H1 (cell line): Measurements from ENCODE around the gene NADSYN1. TPM values are rescaled to one million over a fixed set of nuclear protein-coding genes. Genes with fewer than 3 reads are reported as not detected.

ENCODE experiments used
- CTCF ChIA-PET: fragments of 300-600 bp; sonication (Branson Sonifier 250); formaldehyde crosslinking; loops from one replicate; lab custom pipeline; 2021; ENCODE audit not compliant: partially characterized antibody; lab: Charles Lee
- POLR2A ChIA-PET: fragments of 300-600 bp; sonication (Branson Sonifier 250); formaldehyde crosslinking; loops from one replicate; lab custom pipeline; 2021; ENCODE audit warnings: inconsistent platforms; ENCODE audit not compliant: partially characterized antibody; lab: Charles Lee
- DNase-seq, 2 experiments: peaks; one replicate each; pipeline versions ENCODE4 v3.0.0 to v3.0.0-alpha.2; 2010 to 2022; ENCODE audit warnings: low spot score in 2 of 2, low read depth in 1 of 2, mixed read lengths in 1 of 2
- FAIRE-seq: peaks from 2 replicates; lab custom pipeline; 2011; peaks lifted over from hg19 to GRCh38; lab: Jason Lieb, UNC
- H2AFZ ChIP-seq: 2 replicates; pipeline ENCODE4 v1.8.1; 2012; ENCODE audit warnings: low read length, inconsistent platforms
- H2AK5ac ChIP-seq: 2 replicates; pipeline ENCODE4 v1.6.1; 2013; ENCODE audit warnings: low read depth, low read length
- H2BK120ac ChIP-seq: replicated peaks from 2 replicates; pipeline ENCODE3; 2013; ENCODE audit warnings: low read depth, low read length, inconsistent platforms
- H2BK12ac ChIP-seq: 2 replicates; pipeline ENCODE4 v1.6.1; 2013; ENCODE audit warnings: low read depth, low read length
- H2BK15ac ChIP-seq: 2 replicates; pipeline ENCODE4 v1.6.1; 2013; ENCODE audit warnings: low read length
- H2BK20ac ChIP-seq: 2 replicates; pipeline ENCODE4 v1.6.1; 2013; ENCODE audit warnings: low read length
- H2BK5ac ChIP-seq: 2 replicates; pipeline ENCODE4 v1.6.1; 2013; ENCODE audit warnings: low read depth, low read length
- H3K14ac ChIP-seq: 2 replicates; pipeline ENCODE4 v1.6.1; 2013; ENCODE audit warnings: inconsistent platforms; ENCODE audit not compliant: insufficient read length
- H3K18ac ChIP-seq: 2 replicates; pipeline ENCODE4 v1.6.1; 2013; ENCODE audit warnings: low read length; ENCODE audit errors: extremely low read depth
- H3K23ac ChIP-seq: 2 replicates; pipeline ENCODE4 v1.6.1; 2013; ENCODE audit warnings: inconsistent platforms; ENCODE audit not compliant: insufficient read length
- H3K23me2 ChIP-seq: 2 replicates; pipeline ENCODE4 v1.6.1; 2013; ENCODE audit warnings: low read depth, low read length
- H3K27ac ChIP-seq: 2 replicates; pipeline ENCODE4 v1.6.1; 2011; ENCODE audit warnings: low read depth, low read length, inconsistent platforms
- H3K27me3 ChIP-seq, 4 experiments: replicated peaks in 1 of 4; 1 replicate in 1 of 4; 2 replicates in 3 of 4; pipeline versions ENCODE4 v1.6.1 to v1.8.1; 2011 to 2013; ENCODE audit warnings: low read length in 3 of 4, mild to moderate bottlenecking in 3 of 4, inconsistent platforms in 2 of 4, mixed read lengths in 2 of 4, moderate library complexity in 1 of 4; ENCODE audit not compliant: control insufficient read depth in 3 of 4, insufficient read depth in 3 of 4; ENCODE audit errors: extremely low read depth in 1 of 4
- H3K36me3 ChIP-seq, 4 experiments: 2 replicates each; pipeline versions ENCODE4 v1.6.1 to v1.8.1; 2011 to 2013; ENCODE audit warnings: mild to moderate bottlenecking in 4 of 4, low read length in 3 of 4, moderate library complexity in 2 of 4, control low read depth in 1 of 4, inconsistent platforms in 1 of 4; ENCODE audit not compliant: insufficient read depth in 4 of 4, control insufficient read depth in 2 of 4
- H3K4ac ChIP-seq: replicated peaks from 2 replicates; pipeline ENCODE3; 2013; ENCODE audit warnings: low read length, low read depth, mixed read lengths, inconsistent platforms; ENCODE audit not compliant: insufficient read length
- H3K4me1 ChIP-seq, 4 experiments: replicated peaks in 1 of 4; 1 replicate in 1 of 4; 2 replicates in 3 of 4; pipeline versions ENCODE4 v1.6.1 to v1.8.1; 2011 to 2013; ENCODE audit warnings: low read length in 3 of 4, inconsistent platforms in 2 of 4, mixed read lengths in 1 of 4; ENCODE audit not compliant: insufficient read depth in 4 of 4, control insufficient read depth in 3 of 4
- H3K4me2 ChIP-seq, 2 experiments: 2 replicates each; pipeline versions ENCODE4 v1.6.1 to v1.8.1; 2011 to 2013; ENCODE audit warnings: low read depth in 2 of 2, low read length in 2 of 2, control low read depth in 1 of 2, inconsistent platforms in 1 of 2, mild to moderate bottlenecking in 1 of 2; ENCODE audit not compliant: insufficient read depth in 1 of 2
- H3K4me3 ChIP-seq, 4 experiments: fragments of 200-600, 300-600 bp in 1 of 4; sonication (generic), shearing (Covaris generic), sonication (Bioruptor Twin) in 1 of 4; 2 replicates each; pipeline versions ENCODE4 v1.5.1 to v1.8.1; 2011 to 2016; ENCODE audit warnings: low read length in 4 of 4, low read depth in 3 of 4, control low read depth in 2 of 4, inconsistent platforms in 2 of 4, mild to moderate bottlenecking in 2 of 4, mixed read lengths in 1 of 4, moderate library complexity in 1 of 4; ENCODE audit not compliant: insufficient read depth in 2 of 4; ENCODE audit errors: extremely low read depth in 1 of 4
- H3K56ac ChIP-seq: replicated peaks from 2 replicates; pipeline ENCODE3; 2013; ENCODE audit warnings: low read depth, mild to moderate bottlenecking, mixed read lengths, low read length, inconsistent platforms; ENCODE audit not compliant: insufficient read length
- H3K79me1 ChIP-seq: 2 replicates; pipeline ENCODE4 v1.6.1; 2013; ENCODE audit warnings: low read depth, low read length, control low read depth
- H3K79me2 ChIP-seq, 2 experiments: 2 replicates each; pipeline versions ENCODE4 v1.6.1 to v1.8.1; 2012 to 2013; ENCODE audit warnings: low read length in 2 of 2, mild to moderate bottlenecking in 2 of 2, inconsistent platforms in 1 of 2; ENCODE audit not compliant: insufficient read depth in 2 of 2, control insufficient read depth in 1 of 2
- H3K9ac ChIP-seq, 4 experiments: replicated peaks in 1 of 4; 1 replicate in 1 of 4; 2 replicates in 3 of 4; pipeline versions ENCODE4 v1.6.1 to v1.8.1; 2011 to 2013; ENCODE audit warnings: low read depth in 3 of 4, low read length in 3 of 4, control low read depth in 2 of 4, mild to moderate bottlenecking in 2 of 4, moderate library complexity in 2 of 4, inconsistent platforms in 1 of 4; ENCODE audit errors: extremely low read depth in 1 of 4
- H3K9me3 ChIP-seq, 2 experiments: 2 replicates each; pipeline versions ENCODE4 v1.6.1 to v1.8.1; 2012 to 2013; ENCODE audit warnings: mild to moderate bottlenecking in 2 of 2, moderate library complexity in 2 of 2, control low read depth in 1 of 2, inconsistent platforms in 1 of 2, low read depth in 1 of 2, low read length in 1 of 2, mixed read lengths in 1 of 2; ENCODE audit not compliant: insufficient read depth in 2 of 2
- H4K20me1 ChIP-seq, 2 experiments: replicated peaks in 1 of 2; 2 replicates each; pipeline versions ENCODE3 to v1.8.1; 2011 to 2013; ENCODE audit warnings: inconsistent platforms in 2 of 2, low read length in 2 of 2, mild to moderate bottlenecking in 1 of 2; ENCODE audit not compliant: insufficient read depth in 2 of 2, control insufficient read depth in 1 of 2
- H4K5ac ChIP-seq: 2 replicates; pipeline ENCODE4 v1.6.1; 2013; ENCODE audit warnings: low read length, low read depth, mixed read lengths, inconsistent platforms; ENCODE audit not compliant: insufficient read length
- H4K8ac ChIP-seq: 2 replicates; pipeline ENCODE4 v1.8.0; 2013; ENCODE audit warnings: mild to moderate bottlenecking, moderate library complexity, low read length, inconsistent platforms; ENCODE audit not compliant: insufficient read depth; ENCODE audit errors: extremely low read depth
- H4K91ac ChIP-seq: replicated peaks from 2 replicates; pipeline ENCODE3; 2013; ENCODE audit warnings: low read length, mixed read lengths, inconsistent platforms; ENCODE audit not compliant: insufficient read length
- ATF3 ChIP-seq: IDR thresholded peaks from 2 replicates; pipeline ENCODE4 v1.6.1; 2011; ENCODE audit warnings: low read depth, mild to moderate bottlenecking, low read length; ENCODE audit not compliant: insufficient read depth
- GABPA ChIP-seq: IDR thresholded peaks from 2 replicates; pipeline ENCODE4 v1.6.1; 2011; ENCODE audit warnings: mild to moderate bottlenecking, low read length, moderate library complexity, borderline replicate concordance; ENCODE audit not compliant: insufficient read depth
- JUN ChIP-seq: IDR thresholded peaks from 2 replicates; pipeline ENCODE4 v1.6.1; 2011; ENCODE audit warnings: low read depth, mild to moderate bottlenecking, improper control_type of control experiment, low read length
- MAX ChIP-seq: IDR thresholded peaks from 2 replicates; pipeline ENCODE4 v1.6.1; 2012; ENCODE audit warnings: inconsistent platforms
- NANOG ChIP-seq: IDR thresholded peaks from 2 replicates; pipeline ENCODE4 v1.6.1; 2011; ENCODE audit warnings: low read length, low read depth, mild to moderate bottlenecking, inconsistent platforms; ENCODE audit not compliant: insufficient read depth, poor library complexity, severe bottlenecking
- POLR2A ChIP-seq, 2 experiments: IDR thresholded peaks; 1 replicate in 1 of 2; 2 replicates in 1 of 2; pipeline ENCODE4 v1.6.1; 2011; ENCODE audit warnings: low read depth in 2 of 2, low read length in 2 of 2, mild to moderate bottlenecking in 2 of 2; ENCODE audit errors: control extremely low read depth in 1 of 2
- RXRA ChIP-seq: IDR thresholded peaks from 2 replicates; pipeline ENCODE4 v1.6.1; 2011; ENCODE audit warnings: low read depth, mild to moderate bottlenecking, low read length, moderate library complexity; ENCODE audit not compliant: insufficient read depth
- SIRT6 ChIP-seq: IDR thresholded peaks from one replicate; pipeline ENCODE4 v1.7.1; 2012; ENCODE audit warnings: low read length, inconsistent platforms
- SP2 ChIP-seq: IDR thresholded peaks from 2 replicates; pipeline ENCODE4 v1.6.1; 2012; ENCODE audit warnings: mild to moderate bottlenecking, low read length, inconsistent platforms
- SRF ChIP-seq: IDR thresholded peaks from 2 replicates; pipeline ENCODE4 v1.6.1; 2011; ENCODE audit warnings: mild to moderate bottlenecking, low read depth, low read length, moderate library complexity
- WGBS, 2 experiments: shearing (Covaris generic) in 1 of 2; methylation state at CpG; one replicate each; pipeline versions ENCODE4 v1.1.6 to v1.1.7; 2013 to 2015; ENCODE audit warnings: low lambda C conversion rate in 2 of 2, mixed read lengths in 2 of 2, inconsistent platforms in 1 of 2, low coverage in 1 of 2, missing lambda C conversion rate in 1 of 2; ENCODE audit not compliant: insufficient replicate concordance in 2 of 2, insufficient coverage in 1 of 2, insufficient read length in 1 of 2; ENCODE audit errors: extremely low coverage in 1 of 2, missing lambda C conversion rate in 1 of 2; 5-methylcytosine and 5-hydroxymethylcytosine counted together
- polyA plus RNA-seq, 7 experiments: library from polyadenylated mRNA; depleted of rRNA in 3 of 7; stranded (reverse) in 5 of 7; unstranded in 2 of 7; fragments of >200 nt in 5 of 7; fragments of 200-250 nt in 2 of 7; gene quantifications; 1 replicate in 5 of 7; 2 replicates in 1 of 7; 4 replicates in 1 of 7; pipeline versions ENCODE4 v1.2.1 to v1.2.3, GENCODE V29; 2011 to 2013; ENCODE audit warnings: missing spikeins in 2 of 7, mixed read lengths in 2 of 7
- total RNA-seq: library from RNA; stranded (reverse); fragmentation: NEBNext Ultra II Directional; extraction: Animal tissue kit (Norgen Biotek cat#: 25700); gene quantifications from 2 replicates; pipeline ENCODE4 v1.2.1, GENCODE V29; 2021

The NADSYN1 gene
- total and polyA plus RNA-seq, 2 of the 8 experiments (the other 6 are each of a cell fraction or from before 2014, with no cell fraction given) = 38.3 to 38.6 TPM

DNA sequence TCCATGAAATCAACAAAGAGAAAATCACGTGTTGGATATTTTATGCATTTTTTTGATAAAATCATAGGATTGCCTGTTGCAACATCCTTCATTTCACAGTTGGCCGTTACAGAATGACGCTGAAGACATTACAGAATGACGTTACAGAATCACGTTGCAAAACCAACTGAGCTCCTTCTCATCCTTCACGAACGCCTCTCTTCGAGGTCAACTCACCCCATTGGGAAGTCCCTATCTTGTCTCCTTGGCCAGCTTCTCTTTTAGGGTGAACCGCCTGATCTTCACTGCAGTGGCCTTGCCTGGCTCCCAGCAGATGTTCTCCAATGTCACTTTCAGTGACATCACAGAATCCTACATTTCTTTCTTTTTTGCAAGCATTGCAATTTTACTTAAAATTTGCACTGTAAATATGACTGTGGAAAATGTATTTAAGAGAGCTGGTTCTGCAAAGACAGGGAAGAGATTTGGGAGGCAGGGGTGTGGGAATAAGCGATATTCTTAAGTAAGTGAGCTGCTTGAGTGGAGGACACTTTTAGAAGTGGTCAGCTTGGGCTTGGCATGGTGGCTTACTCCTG lies 79.1 kb downstream of the NADSYN1 start:
- no peak overlapping the region for H2BK15ac ChIP-seq
- ChIA-PET CTCF (no interaction called here), POLR2A (no interaction called here)
- H3K23ac ChIP-seq = no peak overlapping the region
- no peak overlapping the region for H4K5ac ChIP-seq
- no peak overlapping the region for H3K56ac ChIP-seq
- no peaks in the 10 kb centered on the region for H3K79me2 ChIP-seq
- no peaks in the 10 kb centered on the region for H3K79me1 ChIP-seq
- H4K20me1 ChIP-seq = no peaks in the 10 kb centered on the region
- H3K4me3 ChIP-seq = no peak overlapping the region
- H3K18ac ChIP-seq = no peak overlapping the region
- H3K4ac ChIP-seq = no peak overlapping the region
- no peak overlapping the region for H2BK5ac ChIP-seq
- no peaks in the 10 kb centered on the region for H3K9me3 ChIP-seq
- no peak overlapping the region for H4K91ac ChIP-seq
- no peaks in the 10 kb centered on the region for H3K27me3 ChIP-seq
- no peak overlapping the region for H4K8ac ChIP-seq
- FAIRE-seq (no peak), DNase-seq (peak in 1 of 2 experiments; percentile 28)
- 85% methylated on average over 10 of the region's 10 CpGs; no CpG with 5 or more reads in 1 of the 2 experiments for whole genome bisulfite sequencing, 2 experiments
- no peak overlapping the region for H3K14ac ChIP-seq
- H2BK20ac ChIP-seq = no peak overlapping the region
- no peak overlapping the region for H3K4me2 ChIP-seq
- no peaks in the 10 kb centered on the region; the same call in 1 of the 2 replicates for H3K23me2 ChIP-seq
- no peak overlapping the region for H2BK12ac ChIP-seq
- H2AK5ac ChIP-seq = no peak overlapping the region
- no peak overlapping the region for H2BK120ac ChIP-seq
- no peaks in the 10 kb centered on the region for H3K36me3 ChIP-seq
- H3K9ac ChIP-seq = no peak overlapping the region
- no peaks in the 10 kb centered on the region for H3K4me1 ChIP-seq
- no peak overlapping the region for H3K27ac ChIP-seq
- H2AFZ ChIP-seq = no peak overlapping the region
- no peak for TF ChIP-seq GABPA
- TF ChIP-seq SIRT6 = no peak
- TF ChIP-seq ATF3 = no peak
- TF ChIP-seq NANOG = no peak
- TF ChIP-seq SRF = no peak
- no peak for TF ChIP-seq SP2
- TF ChIP-seq POLR2A (IDR thresholded peaks at IDR 0.05; ENCODE audit: control extremely low read depth in 1 of 2, low read depth in 2 of 2, low read length in 2 of 2) = no peak
- TF ChIP-seq MAX = no peak
- no peak for TF ChIP-seq RXRA
- no peak for TF ChIP-seq JUN
